Tibial nerve (tissue), 4 donors: Measurements from ENCODE around the gene RUSC1. TPM values are rescaled to one million over a fixed set of nuclear protein-coding genes. Genes with fewer than 3 reads are reported as not detected.

Experiments
- DNase-seq, 2 donors: peaks; one replicate each; pipeline ENCODE4 v3.0.0-alpha.2; 2019; ENCODE audit warnings: low spot score in 2 of 2
- H3K27ac ChIP-seq, 4 donors: fragments of 200-600 bp; sonication (generic) in 3 of 4; one replicate each; pipeline ENCODE4 v1.5.1; 2017 to 2019; ENCODE audit warnings: mild to moderate bottlenecking in 1 of 4
- H3K27me3 ChIP-seq, 2 donors: fragments of 200-600 bp; sonication (generic) in 1 of 2; one replicate each; pipeline versions ENCODE4 v1.5.1 to v1.6.0; 2017 to 2019
- H3K36me3 ChIP-seq, 3 donors: fragments of 200-600 bp; sonication (generic); one replicate each; pipeline ENCODE4 v1.5.1; 2018 to 2019
- H3K4me1 ChIP-seq, 4 donors: fragments of 200-600 bp; sonication (generic) in 3 of 4; one replicate each; pipeline ENCODE4 v1.5.1; 2017 to 2019
- H3K4me3 ChIP-seq, 4 donors: fragments of 200-600 bp; sonication (generic) in 3 of 4; one replicate each; pipeline ENCODE4 v1.5.1; 2017 to 2019; ENCODE audit warnings: mild to moderate bottlenecking in 1 of 4, moderate library complexity in 1 of 4
- H3K9me3 ChIP-seq, 4 donors: fragments of 200-600 bp; sonication (generic) in 3 of 4; one replicate each; pipeline ENCODE4 v1.5.1; 2017 to 2019
- CTCF ChIP-seq, 5 experiments: fragments of 200-600 bp in 3 of 5; fragments of 450-650 bp in 2 of 5; sonication (generic) in 3 of 5; IDR thresholded peaks; one replicate each; pipeline ENCODE4 v1.5.1; 2016 to 2019; ENCODE audit warnings: antibody characterized with exemption in 5 of 5, mild to moderate bottlenecking in 3 of 5, moderate library complexity in 2 of 5
- EP300 ChIP-seq, 2 donors: sonication (generic); formaldehyde crosslinking; IDR thresholded peaks; one replicate each; pipeline ENCODE4 v1.6.1; 2017; ENCODE audit warnings: antibody characterized with exemption in 2 of 2, mild to moderate bottlenecking in 1 of 2
- POLR2A ChIP-seq, 2 donors: fragments of 450-650 bp; IDR thresholded peaks; one replicate each; pipeline ENCODE4 v1.6.1; 2017; ENCODE audit warnings: antibody characterized with exemption in 2 of 2, mild to moderate bottlenecking in 2 of 2, moderate library complexity in 2 of 2
- WGBS, 2 donors: methylation state at CpG; one replicate each; pipeline ENCODE4 v1.1.5; 2018; 5-methylcytosine and 5-hydroxymethylcytosine counted together
- total RNA-seq, 4 donors: library from RNA; depleted of rRNA; stranded (reverse); fragments of >200 nt; gene quantifications; one replicate each; pipeline ENCODE4 v1.1.0, GENCODE V29; 2016

Gene RUSC1
- total RNA-seq, 4 donors from 2014 or later, result 22.2 to 36.0 (median 26.5) TPM

DNA sequence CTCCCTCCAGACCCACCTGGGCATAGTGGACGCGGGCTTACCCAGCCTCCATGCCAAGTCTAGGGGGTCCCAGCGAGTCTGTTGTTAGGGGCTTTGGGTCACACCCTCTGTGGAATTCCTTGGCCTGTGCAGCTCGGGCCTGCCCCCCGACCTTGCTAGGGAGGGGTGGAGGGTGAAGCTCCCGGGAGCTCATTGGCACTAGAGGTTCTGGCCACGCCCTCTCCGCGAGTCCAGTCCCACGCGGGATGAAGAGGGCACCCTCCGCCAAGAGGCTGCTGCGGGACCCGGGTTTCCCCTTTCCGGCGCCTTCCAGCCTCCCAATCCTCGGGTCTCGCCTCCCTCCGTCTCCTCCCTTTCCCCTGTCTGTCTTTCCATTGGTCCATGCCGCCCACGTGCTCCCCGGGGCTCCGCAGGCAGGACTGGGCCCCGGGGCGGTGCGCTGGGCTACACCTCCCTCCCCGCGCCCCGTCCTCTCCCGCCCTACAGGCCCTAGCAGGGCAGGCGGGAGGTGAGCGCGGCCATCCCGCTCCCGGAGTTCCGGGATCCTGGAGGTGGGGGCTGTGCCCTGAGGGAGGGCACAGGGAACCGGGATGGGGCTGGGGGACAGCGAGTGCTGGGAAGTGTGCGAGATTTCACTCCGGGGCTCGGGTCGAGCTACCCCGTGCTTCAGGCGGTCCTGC, 3.5 kb downstream of the RUSC1 start:
- Histone ChIP-seq H3K9me3 (no peaks in the 10 kb centered on the region), H3K27ac (peak overlapping the region; percentile 96 to 100 (median 98)), H3K36me3 (peaks cover 0 to 37% (median 0%) of the 10 kb centered on the region in 3 donors), H3K4me1 (peaks cover 0 to 53% (median 25%) of the 10 kb centered on the region in 4 donors), H3K27me3 (no peaks in the 10 kb centered on the region), H3K4me3 (peak overlapping the region; percentile 53 to 89 (median 64))
- TF ChIP-seq EP300 (IDR thresholded peaks at IDR 0.05) (peak in 1 of 2 donors; percentile 75), POLR2A (IDR thresholded peaks at IDR 0.05) (peak; percentile 39 to 65), CTCF (IDR thresholded peaks at IDR 0.05) (peak in 1 of 5 experiments; percentile 32)
- WGBS, 2 donors, result 0 to 1% methylated on average over 23 to 32 of the region's 44 CpGs
- peak; percentile 92 to 93 for DNase-seq

- 9 to 10% methylated on average over 34 to 43 of the region's 59 CpGs for WGBS, 2 donors
Observed at GRCh38 chr1:155324717-155325602, 4.3 kb downstream of the RUSC1 start.

GRCh38 chr1:155325603-155325893, 4.9 kb downstream of the RUSC1 start:
- DNase-seq, result no peak
- TF ChIP-seq CTCF (IDR thresholded peaks at IDR 0.05) (no peak), POLR2A (IDR thresholded peaks at IDR 0.05) (no peak), EP300 (IDR thresholded peaks at IDR 0.05) (no peak)
- Histone ChIP-seq H3K27me3 (no peaks in the 10 kb centered on the region), H3K9me3 (no peaks in the 10 kb centered on the region), H3K4me3 (peak overlapping the region in 3 of 4 donors; percentile 53 to 89 (median 70)), H3K36me3 (peaks cover 0 to 44% (median 0%) of the 10 kb centered on the region in 3 donors), H3K4me1 (peaks cover 0 to 41% (median 25%) of the 10 kb centered on the region in 4 donors), H3K27ac (peak overlapping the region in 3 of 4 donors; percentile 83 to 99 (median 98))
- 54 to 57% methylated on average over 6 of the region's 6 CpGs for WGBS, 2 donors

More at GRCh38 chr1:155324717-155325602, 4.3 kb downstream of the RUSC1 start:
- Histone ChIP-seq H3K36me3 (peaks cover 0 to 38% (median 0%) of the 10 kb centered on the region in 3 donors), H3K27me3 (no peaks in the 10 kb centered on the region), H3K4me1 (peaks cover 0 to 47% (median 25%) of the 10 kb centered on the region in 4 donors), H3K27ac (peak overlapping the region; percentile 83 to 99 (median 97)), H3K4me3 (peak overlapping the region; percentile 53 to 89 (median 64)), H3K9me3 (no peaks in the 10 kb centered on the region)
- DNase-seq, result no peak
- TF ChIP-seq POLR2A (IDR thresholded peaks at IDR 0.05) (no peak), CTCF (IDR thresholded peaks at IDR 0.05) (peak; percentile 15 to 40 (median 36))

DNA sequence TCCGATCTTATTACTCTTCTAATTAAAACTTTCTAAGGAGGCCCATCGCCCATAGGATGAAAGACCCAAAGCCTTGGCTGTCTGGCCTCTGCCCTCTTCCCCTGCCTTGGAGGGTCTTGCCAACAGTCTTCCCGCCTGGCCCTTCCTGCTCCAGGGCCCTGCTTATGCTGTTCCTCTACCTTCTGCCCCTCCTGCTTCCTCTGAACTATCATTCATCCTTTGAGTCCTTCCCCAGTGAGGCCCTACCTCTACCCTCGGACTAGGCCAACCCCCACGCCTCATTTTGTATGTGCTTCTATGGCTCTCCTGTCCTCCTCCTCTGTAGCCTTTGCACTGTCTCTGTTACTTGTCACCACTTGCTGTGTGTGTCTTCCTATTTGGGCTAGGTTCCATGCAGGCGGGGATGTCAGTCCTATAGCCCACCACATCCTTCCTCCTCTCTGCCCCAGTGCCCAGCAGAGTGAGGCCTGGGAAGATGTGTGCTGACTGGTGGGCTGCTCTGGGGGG, 5.4 kb downstream of the RUSC1 start:
- no peak overlapping the region for H3K4me3 ChIP-seq
- peaks cover 0 to 36% (median 23%) of the 10 kb centered on the region in 4 donors for H3K4me1 ChIP-seq
- H3K27ac ChIP-seq, result peak overlapping the region in 1 of 4 donors; percentile 35
- no peak for TF ChIP-seq POLR2A (IDR thresholded peaks at IDR 0.05)
- no peak for TF ChIP-seq EP300 (IDR thresholded peaks at IDR 0.05)
- TF ChIP-seq CTCF (IDR thresholded peaks at IDR 0.05), result no peak
- H3K27me3 ChIP-seq, result no peaks in the 10 kb centered on the region
- no peaks in the 10 kb centered on the region for H3K9me3 ChIP-seq
- no peak for DNase-seq
- WGBS, 2 donors, result 77 to 89% methylated on average over 6 of the region's 6 CpGs
- peaks cover 0 to 49% (median 0%) of the 10 kb centered on the region in 3 donors for H3K36me3 ChIP-seq
